ENCODE measurements around the gene UBE2G1.

UBE2G1 gene

GRCh38 chr17:4358154-4358553 lies 8.3 kb downstream of the UBE2G1 start:
- Histone ChIP-seq H4K20me1 (ENCODE audit: insufficient read depth, low read length) (peaks cover 80% of the 10 kb centered on the region), H3K79me2 (ENCODE audit: insufficient read depth, low read length) (peaks cover 100% of the 10 kb centered on the region), H3K4me2 (ENCODE audit: insufficient read depth, low read length) (no peak overlapping the region), H3K27ac (ENCODE audit: low read length) (no peak overlapping the region), H3K36me3 (ENCODE audit: insufficient read depth, low read length) (peaks cover 21% of the 10 kb centered on the region), H3K9me3 (ENCODE audit: insufficient read depth, low read length, severe bottlenecking) (no peaks in the 10 kb centered on the region), H3K9ac (ENCODE audit: low read depth, low read length) (no peak overlapping the region), H3K4me1 (ENCODE audit: insufficient read depth, low read length) (peaks cover 7% of the 10 kb centered on the region; the same call in 1 of the 2 replicates), H3K27me3 (ENCODE audit: insufficient read depth, low read length, poor library complexity) (no peaks in the 10 kb centered on the region), H2AFZ (ENCODE audit: low read depth, low read length) (no peak overlapping the region), H3K4me3 (ENCODE audit: low read depth in 1 of 2, low read length in 2 of 2) (no peak overlapping the region)
- ATAC-seq (ENCODE audit: insufficient read depth, low read depth) = no peak
- no peak for TF ChIP-seq CTCF (IDR thresholded peaks at IDR 0.05; ENCODE audit: borderline replicate concordance, extremely low read depth, low read length, poor library complexity, severe bottlenecking)
- TF ChIP-seq EZH2 (IDR thresholded peaks at IDR 0.05; ENCODE audit: borderline replicate concordance, low read depth, low read length, severe bottlenecking) = no peak
- no peak for DNase-seq

- no peak overlapping the region for H3K4me3 ChIP-seq (ENCODE audit: low read depth in 1 of 2, low read length in 2 of 2)
- TF ChIP-seq CTCF (IDR thresholded peaks at IDR 0.05; ENCODE audit: borderline replicate concordance, extremely low read depth, low read length, poor library complexity, severe bottlenecking) = no peak
- no peak for TF ChIP-seq EZH2 (IDR thresholded peaks at IDR 0.05; ENCODE audit: borderline replicate concordance, low read depth, low read length, severe bottlenecking)
- no peak overlapping the region for H3K27ac ChIP-seq (ENCODE audit: low read length)
- DNase-seq (no peak), ATAC-seq (ENCODE audit: insufficient read depth, low read depth) (no peak)
- H3K27me3 ChIP-seq (ENCODE audit: insufficient read depth, low read length, poor library complexity) = no peaks in the 10 kb centered on the region
- H2AFZ ChIP-seq (ENCODE audit: low read depth, low read length) = no peak overlapping the region
- peaks cover 80% of the 10 kb centered on the region for H4K20me1 ChIP-seq (ENCODE audit: insufficient read depth, low read length)
- H3K4me1 ChIP-seq (ENCODE audit: insufficient read depth, low read length) = peaks cover 2% of the 10 kb centered on the region; the same call in 1 of the 2 replicates
- H3K79me2 ChIP-seq (ENCODE audit: insufficient read depth, low read length) = peaks cover 100% of the 10 kb centered on the region
- no peaks in the 10 kb centered on the region for H3K9me3 ChIP-seq (ENCODE audit: insufficient read depth, low read length, severe bottlenecking)
- H3K4me2 ChIP-seq (ENCODE audit: insufficient read depth, low read length) = no peak overlapping the region
- no peak overlapping the region for H3K9ac ChIP-seq (ENCODE audit: low read depth, low read length)
- peaks cover 16% of the 10 kb centered on the region for H3K36me3 ChIP-seq (ENCODE audit: insufficient read depth, low read length)
These were observed 8.8 kb downstream of the UBE2G1 start for GRCh38 chr17:4357671-4358070.

- Histone ChIP-seq H3K4me1 (ENCODE audit: insufficient read depth, low read length) (no peaks in the 10 kb centered on the region; the same call in 1 of the 2 replicates), H3K27ac (ENCODE audit: low read length) (no peak overlapping the region), H3K9me3 (ENCODE audit: insufficient read depth, low read length, severe bottlenecking) (no peaks in the 10 kb centered on the region), H3K4me2 (ENCODE audit: insufficient read depth, low read length) (no peak overlapping the region), H3K79me2 (ENCODE audit: insufficient read depth, low read length) (peaks cover 100% of the 10 kb centered on the region), H3K4me3 (ENCODE audit: low read depth in 1 of 2, low read length in 2 of 2) (no peak overlapping the region), H2AFZ (ENCODE audit: low read depth, low read length) (no peak overlapping the region), H4K20me1 (ENCODE audit: insufficient read depth, low read length) (peaks cover 80% of the 10 kb centered on the region), H3K36me3 (ENCODE audit: insufficient read depth, low read length) (peaks cover 11% of the 10 kb centered on the region), H3K27me3 (ENCODE audit: insufficient read depth, low read length, poor library complexity) (no peaks in the 10 kb centered on the region), H3K9ac (ENCODE audit: low read depth, low read length) (no peak overlapping the region)
- no peak for ATAC-seq (ENCODE audit: insufficient read depth, low read depth)
- TF ChIP-seq CTCF (IDR thresholded peaks at IDR 0.05; ENCODE audit: borderline replicate concordance, extremely low read depth, low read length, poor library complexity, severe bottlenecking) (no peak), EZH2 (IDR thresholded peaks at IDR 0.05; ENCODE audit: borderline replicate concordance, low read depth, low read length, severe bottlenecking) (no peak)
- DNase-seq = no peak
These were observed 9.3 kb downstream of the UBE2G1 start for GRCh38 chr17:4357030-4357628.

Measured in DND-41 (cell line).